GM12878 (cell line): ENCODE measurements around the gene SAMSN1. TPM values are rescaled to one million over a fixed set of nuclear protein-coding genes. Genes with fewer than 3 reads are reported as not detected.
A peak's percentile ranks its signal among the peaks of the same experiment; 100 is the strongest.

Experiments
- CUX1 ChIP-seq: IDR thresholded peaks from 2 replicates; pipeline ENCODE4 v1.6.1; 2012; ENCODE audit warnings: improper control_type of control experiment, low read depth, low read length; ENCODE audit not compliant: insufficient replicate concordance
- FOXM1 ChIP-seq: IDR thresholded peaks from 2 replicates; pipeline ENCODE4 v1.6.1; 2012; ENCODE audit warnings: low read depth, mild to moderate bottlenecking, inconsistent platforms, low read length, moderate library complexity
- IRF4 ChIP-seq: IDR thresholded peaks from 2 replicates; pipeline ENCODE4 v1.6.1; 2011; ENCODE audit warnings: low read depth, low read length
- JUND ChIP-seq: IDR thresholded peaks from 2 replicates; pipeline ENCODE4 v1.6.1; 2012; ENCODE audit warnings: low read depth, mild to moderate bottlenecking, low read length, improper control_type of control experiment, moderate library complexity
- KAT2A ChIP-seq: conservative IDR thresholded peaks from 2 replicates; pipeline ENCODE4 v1.6.1; 2011; ENCODE audit warnings: low read depth, low read length; ENCODE audit not compliant: control insufficient read depth
- NRF1 ChIP-seq: conservative IDR thresholded peaks from 2 replicates; pipeline ENCODE4 v1.6.1; 2011; ENCODE audit warnings: mild to moderate bottlenecking, low read depth, low read length, improper control_type of control experiment
- RAD51 ChIP-seq: fragments of 450-650 bp; IDR thresholded peaks from 2 replicates; pipeline ENCODE4 v1.6.1; 2016; ENCODE audit warnings: moderate library complexity, mild to moderate bottlenecking, inconsistent platforms
- RELB ChIP-seq: fragments of 450-650 bp; IDR thresholded peaks from 2 replicates; pipeline ENCODE4 v1.6.1; 2017; ENCODE audit warnings: low read depth, mild to moderate bottlenecking, moderate library complexity
- RUNX3 ChIP-seq: IDR thresholded peaks from 2 replicates; pipeline ENCODE4 v1.6.1; 2012; ENCODE audit warnings: low read length, inconsistent platforms
- SIX5 ChIP-seq: IDR thresholded peaks from 2 replicates; pipeline ENCODE4 v1.6.1; 2011; ENCODE audit warnings: mild to moderate bottlenecking, low read depth, low read length, moderate library complexity; ENCODE audit not compliant: severe bottlenecking
- ZBTB4 ChIP-seq: fragments of 450-650 bp; formaldehyde crosslinking; IDR thresholded peaks from 2 replicates; pipeline ENCODE4 v1.4.0; 2022; ENCODE audit warnings: mild to moderate bottlenecking, moderate library complexity
- ZNF24 ChIP-seq: fragments of 450-650 bp; IDR thresholded peaks from 2 replicates; pipeline ENCODE4 v1.6.1; 2017; ENCODE audit warnings: antibody characterized with exemption, mild to moderate bottlenecking
- ZNF592 ChIP-seq: fragments of 450-650 bp; IDR thresholded peaks from 2 replicates; pipeline ENCODE4 v1.6.1; 2017; ENCODE audit warnings: mild to moderate bottlenecking, moderate library complexity
- polyA plus RNA-seq, 11 experiments: library from polyadenylated mRNA; depleted of rRNA in 4 of 11; unstranded in 6 of 11; stranded (reverse) in 5 of 11; fragments of >200 nt; fragmentation: Nextera tagmentation in 4 of 11; fragmentation: Illumina TruSeq in 1 of 11; extraction: Ambion mirVana in 4 of 11; extraction: Trizol in 1 of 11; gene quantifications; 1 replicate in 1 of 11; 2 replicates in 10 of 11; pipeline versions ENCODE4 v1.2.1 to v1.2.3, GENCODE V29; 2011 to 2016; ENCODE audit warnings: inconsistent platforms in 2 of 11, missing spikeins in 2 of 11, low read depth in 1 of 11
- total RNA-seq, 4 experiments: library from RNA; depleted of rRNA in 3 of 4; stranded (reverse); fragments of >200 nt in 3 of 4; fragmentation: Illumina TruSeq in 1 of 4; extraction: Trizol in 1 of 4; gene quantifications; 2 replicates each; pipeline versions ENCODE4 v1.2.1 to v1.2.3, GENCODE V29; 2013 to 2021

The SAMSN1 gene
- total and polyA plus RNA-seq, 10 of the 15 experiments (the other 5 are each of a cell fraction or from before 2014, with no cell fraction given) = 23.2 to 102 (median 44.9) TPM

GRCh38 chr21:14533499-14534428, 12.4 kb downstream of the SAMSN1 start (continued):
- TF ChIP-seq ZNF592 (0 out of 2 replicates have a peak, but pooled peaks have one; percentile 43), CUX1 (peak; percentile 77), RELB (peak; percentile 87; the same call in 1 of the 2 replicates), IRF4 (peak; percentile 9; the same call in 1 of the 2 replicates), ZBTB4 (no peak), RUNX3 (peak; percentile 41; the same call in 1 of the 2 replicates), SIX5 (no peak), RAD51 (0 out of 2 replicates have a peak, but pooled peaks have one; percentile 26), KAT2A (no peak), JUND (peak; percentile 79), NRF1 (no peak), ZNF24 (peak; percentile 54; the same call in 1 of the 2 replicates), FOXM1 (peak; percentile 78; the same call in 1 of the 2 replicates)
